ENCODE data around the gene HBEGF.

GRCh38 chr5:140388052-140388451 is 41.6 kb upstream of the HBEGF start:
- TF ChIP-seq CTCF (IDR thresholded peaks at IDR 0.05; ENCODE audit: low read depth, low read length, missing input control) (no peak), ZBTB33 (IDR thresholded peaks at IDR 0.05) (no peak), YY1 (IDR thresholded peaks at IDR 0.05) (no peak), RXRA (IDR thresholded peaks at IDR 0.05) (no peak), RAD21 (IDR thresholded peaks at IDR 0.05) (no peak), FOXA1 (IDR thresholded peaks at IDR 0.05) (no peak), MAX (IDR thresholded peaks at IDR 0.05) (no peak)

Measured in liver (tissue), 3 donors.